Peyer's patch (tissue), 4 donors: ENCODE results near the gene MT1B.

Source experiments
- CTCF ChIP-seq, 6 experiments: fragments of 450-650 bp in 4 of 6; fragments of 200-600 bp in 2 of 6; sonication (generic) in 1 of 6; IDR thresholded peaks; one replicate each; pipeline ENCODE4 v1.5.1; 2017 to 2019; ENCODE audit warnings: antibody characterized with exemption in 6 of 6, mild to moderate bottlenecking in 3 of 6, moderate library complexity in 1 of 6
- POLR2A ChIP-seq, 2 donors: fragments of 450-650 bp; IDR thresholded peaks; one replicate each; pipeline ENCODE4 v1.5.1; 2017; ENCODE audit warnings: antibody characterized with exemption in 2 of 2, mild to moderate bottlenecking in 2 of 2, moderate library complexity in 2 of 2

DNA sequence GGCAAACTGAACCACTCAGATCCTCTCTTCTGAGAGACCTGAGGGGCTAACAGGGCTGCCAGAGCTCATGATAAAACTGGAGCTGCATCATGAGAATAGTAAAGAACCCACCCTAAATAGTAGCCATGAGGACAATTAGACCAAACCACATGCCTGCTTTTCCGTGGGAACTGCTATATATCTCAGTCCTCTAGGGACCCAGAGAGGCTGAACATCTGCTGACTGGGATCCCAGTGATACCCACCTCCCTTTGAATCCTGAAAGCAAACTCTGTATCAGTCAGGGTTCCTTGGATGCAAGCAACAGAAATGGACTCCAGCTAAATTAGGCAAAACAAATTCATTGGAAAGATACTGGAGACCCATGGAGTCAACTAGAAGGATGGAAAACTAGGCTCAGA is 37.1 kb downstream of the MT1B start:
- TF ChIP-seq POLR2A (IDR thresholded peaks at IDR 0.05) = no peak
- no peak for TF ChIP-seq CTCF (IDR thresholded peaks at IDR 0.05)
